TTC549 (cell line): ENCODE data around the gene SLC28A1.
"Not testable (repeated sequence)": the region's sequence is repeated elsewhere in the genome, so short reads cannot be mapped to it uniquely, and the experiment has no call there.

Experiments
- FAIRE-seq: peaks from 2 replicates; lab custom pipeline; 2012; peaks lifted over from hg19 to GRCh38; lab: Jason Lieb, UNC

SLC28A1 gene

DNA sequence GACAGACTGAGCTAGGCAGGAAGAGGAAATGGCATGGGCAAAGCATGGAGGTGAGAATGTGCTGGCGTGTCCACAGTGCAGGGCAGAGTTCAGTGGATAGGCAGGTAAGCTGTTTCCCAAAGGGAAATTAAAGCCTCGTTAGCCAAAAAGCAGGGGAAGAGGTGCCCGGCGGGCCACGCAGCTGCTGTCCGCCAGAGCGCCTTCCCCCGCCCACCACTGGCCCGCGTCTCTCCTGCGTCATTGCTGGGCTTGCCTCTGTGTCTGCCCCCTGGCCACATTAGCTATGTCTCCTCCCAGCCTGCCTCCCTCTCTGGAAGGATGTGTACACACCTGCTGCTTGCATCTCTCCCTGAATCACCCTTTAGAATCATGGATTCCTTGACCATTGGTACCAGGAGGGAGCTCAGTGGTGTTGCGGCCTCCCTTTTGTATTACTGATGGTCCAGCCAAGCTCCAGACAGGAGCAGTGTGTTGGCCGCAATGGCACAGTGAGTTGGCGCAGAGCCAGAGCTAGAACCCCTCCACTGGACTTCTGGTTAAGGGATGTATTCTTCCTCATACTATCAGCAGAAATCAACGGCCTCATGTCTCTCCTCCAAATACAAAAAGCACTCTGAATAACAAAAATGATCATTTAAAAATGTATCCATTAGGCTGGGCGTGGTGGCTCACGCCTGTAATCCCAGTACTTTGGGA lies 26.6 kb downstream of the SLC28A1 start:
- FAIRE-seq, result no peak

DNA sequence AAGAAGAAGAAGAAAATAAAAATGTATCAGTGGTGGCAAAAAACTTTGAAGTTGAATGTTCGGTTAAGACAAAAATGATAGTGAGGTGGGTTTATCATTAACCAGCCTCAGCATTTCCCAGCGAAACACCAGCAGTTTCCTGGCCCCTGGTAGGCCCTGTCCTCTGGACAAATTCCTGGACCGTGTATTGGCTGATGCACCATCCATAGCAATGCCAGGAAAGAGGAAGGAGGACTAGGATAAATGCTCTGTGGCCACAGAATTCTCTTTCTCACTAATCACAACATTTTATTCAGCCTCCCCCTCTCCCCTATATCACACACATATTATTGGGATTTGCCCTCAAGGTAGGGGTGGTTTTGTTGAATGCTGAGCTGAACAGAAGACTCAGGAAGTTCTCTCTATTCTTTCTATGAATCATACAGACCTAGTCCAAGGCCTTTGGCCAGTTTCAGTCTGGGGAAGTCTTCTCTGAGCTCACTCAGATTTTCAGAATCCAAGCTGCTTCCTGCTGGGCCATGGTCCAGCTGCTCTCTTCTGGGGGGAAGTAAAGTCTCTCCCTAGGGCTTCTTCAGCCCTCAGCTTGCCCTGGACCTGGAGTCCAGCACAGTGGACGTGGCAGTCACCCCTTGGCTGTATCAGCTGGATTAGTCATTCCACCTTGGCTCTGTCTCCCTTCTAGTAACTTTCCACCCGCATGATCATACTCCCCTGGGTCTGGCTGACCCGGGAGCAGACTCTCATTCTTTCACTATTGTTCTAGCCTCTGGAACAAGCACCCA lies 27.6 kb downstream of the SLC28A1 start:
- FAIRE-seq, result no peak

DNA sequence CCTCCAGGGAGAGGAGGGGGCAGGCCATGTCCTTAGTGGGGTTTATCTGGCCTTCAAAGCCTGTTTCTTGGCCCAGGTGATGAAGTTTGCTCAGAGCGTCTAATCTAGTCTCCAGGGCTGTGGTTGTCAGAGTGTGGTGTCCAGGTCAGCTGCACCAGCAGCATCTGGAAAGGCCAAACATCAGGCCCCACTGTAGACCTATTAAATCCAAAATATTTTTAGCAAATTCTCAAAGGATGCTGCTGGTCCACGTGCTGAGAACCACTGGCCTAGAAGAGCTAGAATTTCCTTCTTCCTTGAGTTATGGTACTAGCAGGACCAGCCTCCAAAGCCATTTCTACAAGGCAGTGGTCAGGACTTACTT lies 28.9 kb downstream of the SLC28A1 start:
- no peak for FAIRE-seq

DNA sequence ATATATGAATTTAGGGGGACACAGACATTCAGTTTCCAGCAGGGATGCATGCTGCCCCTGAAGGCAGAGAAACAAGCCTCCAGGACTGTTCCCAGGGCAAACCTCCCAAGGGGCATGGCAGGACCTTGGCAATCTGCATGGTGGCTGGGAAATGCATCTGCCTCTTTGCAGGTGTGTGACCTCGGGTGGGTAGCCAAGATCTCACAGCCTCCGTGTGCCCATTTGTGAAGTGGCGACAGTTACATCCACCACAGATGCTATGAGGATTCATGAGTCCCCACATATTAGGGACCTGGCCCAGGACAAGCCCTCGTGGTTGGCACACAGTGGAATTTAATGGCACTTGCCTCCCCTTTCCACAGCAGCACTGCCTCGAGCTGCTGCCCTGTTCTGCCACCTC lies 29.9 kb downstream of the SLC28A1 start:
- no peak for FAIRE-seq

DNA sequence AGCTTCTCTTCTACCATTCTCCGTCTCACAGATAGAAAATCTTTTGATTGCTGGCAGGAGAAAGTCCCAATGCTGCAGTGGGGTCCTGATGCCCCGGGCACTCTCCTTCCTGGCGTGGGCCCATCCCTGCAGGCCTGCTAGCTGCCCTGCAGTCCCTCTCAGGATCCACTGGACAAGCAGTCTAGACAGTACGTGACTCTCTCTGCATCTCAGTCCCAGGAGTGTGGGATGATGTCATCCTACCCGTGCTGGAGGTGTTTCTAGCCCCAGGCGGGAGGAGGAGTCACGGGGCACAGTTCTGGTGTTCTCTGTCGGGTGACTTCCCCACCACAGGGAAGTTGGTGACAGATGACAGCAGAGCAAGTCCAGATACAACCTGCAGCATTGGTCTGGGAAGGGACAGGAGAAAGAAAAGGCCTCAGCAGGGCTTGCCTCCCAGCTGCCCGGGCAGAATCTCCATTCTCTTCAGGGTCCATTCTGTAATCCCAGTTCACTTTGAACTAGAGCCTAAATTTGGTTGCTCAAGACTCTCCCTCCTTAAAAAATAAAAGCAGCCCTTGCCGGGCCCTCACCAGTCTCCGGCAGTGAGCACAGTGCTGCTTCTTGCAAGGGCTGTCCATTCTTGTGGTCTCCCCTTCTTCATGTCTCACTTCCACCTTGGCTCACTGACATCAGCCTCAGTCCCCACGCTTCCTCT lies 30.6 kb downstream of the SLC28A1 start:
- no peak for FAIRE-seq

DNA sequence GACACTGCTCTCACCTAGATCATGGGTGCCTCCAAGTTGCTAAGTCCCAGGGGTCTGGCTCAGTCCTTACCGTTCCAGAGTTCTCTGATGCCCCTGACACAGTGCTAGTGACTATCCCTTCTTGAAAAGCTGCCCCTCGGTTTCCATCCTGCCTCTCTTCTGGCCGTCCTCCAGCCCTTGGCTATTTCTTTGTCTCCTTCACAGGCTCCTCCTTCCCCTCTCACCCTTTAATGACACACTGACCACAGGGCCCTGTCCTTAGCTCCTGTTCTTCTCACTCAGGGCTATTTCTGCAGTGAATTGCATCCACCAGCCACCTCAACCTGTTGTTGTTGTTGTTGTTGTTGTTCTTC lies 31.1 kb downstream of the SLC28A1 start:
- FAIRE-seq, result no peak

DNA sequence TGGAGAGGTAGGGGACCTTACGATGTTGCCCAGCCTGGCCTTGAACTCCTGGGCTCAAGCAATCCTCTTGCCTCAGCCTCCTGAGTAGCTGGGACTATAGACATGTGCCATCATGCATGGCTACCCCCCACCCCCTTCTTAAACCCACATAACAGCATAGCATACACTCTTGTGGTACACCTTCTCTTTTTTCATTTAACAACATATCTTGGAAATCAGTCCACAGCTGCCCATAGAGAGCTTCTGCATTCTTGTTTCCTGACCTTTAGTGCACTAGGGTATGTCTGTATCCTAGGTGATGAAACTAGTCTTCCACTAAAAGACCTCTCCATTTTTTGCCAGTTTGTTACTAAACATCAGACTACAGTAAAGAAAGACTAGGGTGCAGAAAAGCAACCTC lies 33.0 kb downstream of the SLC28A1 start:
- FAIRE-seq, result no peak

DNA sequence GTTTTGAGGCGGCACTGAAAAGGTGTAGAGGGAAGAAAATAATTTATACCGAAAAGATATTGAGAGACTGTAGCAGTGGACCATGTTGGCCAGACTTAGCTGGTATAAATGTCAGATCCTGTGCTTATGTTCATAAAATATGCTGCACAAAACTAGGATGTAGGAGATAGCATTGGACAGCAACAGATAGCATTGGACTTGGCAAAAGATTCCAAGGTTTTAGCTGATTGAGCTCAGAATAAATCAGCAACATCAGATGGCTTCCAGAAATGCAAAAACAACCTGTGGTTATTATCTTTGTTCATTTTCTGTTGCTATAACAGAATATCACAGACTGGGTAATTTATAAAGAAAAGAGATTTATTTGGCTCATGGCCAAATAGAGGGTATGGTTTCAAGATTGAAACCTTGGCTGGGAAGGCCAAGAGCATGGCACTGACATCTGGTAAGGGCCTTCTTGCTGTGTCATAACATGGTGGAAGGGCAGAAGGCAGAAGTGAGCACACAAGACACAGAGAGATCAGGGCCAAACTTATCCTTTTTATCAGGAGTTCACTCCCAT lies 34.7 kb downstream of the SLC28A1 start:
- no peak for FAIRE-seq

DNA sequence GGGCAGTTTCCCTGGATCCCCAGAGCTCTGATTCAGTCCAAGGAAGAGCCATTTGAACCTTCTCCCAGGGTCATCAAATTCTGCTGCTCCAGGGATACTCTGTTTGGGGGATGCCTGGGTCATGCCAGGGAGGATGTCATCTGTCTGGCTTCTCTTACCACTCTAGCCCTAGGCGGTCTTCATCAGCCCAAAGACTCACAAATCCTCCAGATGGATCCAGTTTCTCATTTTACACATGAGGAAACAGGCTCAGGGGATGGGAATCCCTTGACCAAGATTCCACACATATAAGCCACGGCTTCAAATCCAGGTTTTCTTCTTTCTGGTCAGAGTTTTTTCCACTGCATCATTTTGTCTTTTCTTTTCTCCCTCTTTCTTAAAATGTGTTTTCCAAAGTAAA lies 36.7 kb downstream of the SLC28A1 start:
- no peak for FAIRE-seq

DNA sequence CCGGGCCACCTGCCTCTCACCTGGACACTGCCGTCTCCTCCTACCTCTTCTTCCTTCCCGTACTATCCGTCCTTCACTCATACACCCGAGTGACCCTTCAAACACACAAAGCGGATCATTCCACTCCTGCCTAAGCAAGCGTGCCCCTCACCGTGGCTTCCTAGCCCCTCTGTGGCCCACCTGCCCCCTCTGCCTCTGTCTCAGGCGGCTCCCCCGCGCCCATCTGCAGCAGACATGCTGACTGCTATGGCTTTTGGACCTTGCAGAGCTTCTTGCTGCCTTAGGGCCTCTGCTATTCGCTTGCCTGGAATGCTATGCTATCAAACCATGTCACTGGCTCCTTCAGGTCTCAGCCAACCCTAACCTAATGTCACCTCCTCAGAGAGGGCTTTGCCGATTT lies 38.1 kb downstream of the SLC28A1 start:
- no peak for FAIRE-seq

DNA sequence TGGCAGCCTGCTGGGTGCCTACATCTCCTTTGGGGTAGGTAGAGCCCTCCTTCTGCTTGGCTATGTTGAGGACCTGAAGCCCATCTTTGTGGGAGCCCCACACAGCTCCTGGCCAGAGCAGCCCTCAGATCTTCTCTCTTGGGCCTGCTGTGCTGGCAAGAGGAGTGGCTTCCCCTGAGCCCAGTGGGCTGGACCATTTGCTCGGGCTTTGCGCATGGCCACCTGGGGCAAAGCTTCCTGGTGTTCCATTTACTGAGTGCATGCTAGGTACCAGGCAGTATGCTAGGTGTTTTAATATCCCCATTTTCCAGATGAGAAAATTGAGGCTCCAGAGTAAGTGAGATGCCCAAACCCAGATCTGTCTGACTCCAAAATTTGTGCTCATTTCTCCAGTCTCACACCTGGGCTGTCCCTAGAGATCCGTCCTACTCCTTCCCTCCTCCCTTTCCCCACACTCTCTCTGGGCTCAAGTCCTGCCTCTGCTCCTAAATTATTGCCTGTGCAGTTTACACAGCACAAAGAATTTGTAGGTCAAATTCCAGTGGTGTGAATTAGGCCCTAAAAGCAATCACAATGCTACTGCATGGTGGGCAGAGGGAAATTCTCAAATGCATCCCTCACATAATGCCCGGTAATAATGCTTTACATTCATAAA lies 39.7 kb downstream of the SLC28A1 start:
- no peak for FAIRE-seq

DNA sequence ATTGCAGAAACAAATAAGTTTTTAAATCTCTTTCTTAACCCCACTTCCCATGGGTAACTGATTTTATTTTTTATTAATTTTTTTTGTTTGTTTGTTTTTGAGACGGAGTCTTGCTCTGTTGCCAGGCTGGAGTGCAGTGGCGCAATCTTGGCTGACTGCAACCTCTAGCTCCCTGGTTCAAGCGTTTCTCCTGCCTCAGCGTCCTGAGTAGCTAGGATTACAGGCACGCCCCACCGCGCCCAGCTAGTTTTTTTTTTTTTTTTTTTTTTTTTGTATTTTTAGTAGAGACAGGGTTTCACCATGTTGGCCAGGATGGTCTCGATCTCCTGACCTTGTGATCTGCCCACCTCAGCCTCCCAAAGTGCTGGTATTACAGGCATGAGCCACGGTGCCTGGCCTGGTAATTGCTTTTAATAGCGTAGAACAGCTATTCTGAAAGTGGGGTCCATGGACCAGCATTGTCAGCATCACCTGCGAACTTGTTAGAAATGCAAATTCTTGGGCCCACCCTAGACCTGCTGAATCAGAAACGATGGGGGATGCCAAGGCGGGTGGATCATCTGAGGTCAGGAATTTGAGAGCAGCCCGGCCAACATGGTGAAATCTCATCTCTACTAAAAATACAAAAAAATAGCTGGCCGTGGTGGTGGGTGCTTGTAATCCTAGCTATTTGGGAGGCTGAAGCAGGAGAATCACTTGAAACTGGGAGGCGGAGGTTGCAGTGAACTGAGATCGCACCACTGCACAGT lies 40.5 kb downstream of the SLC28A1 start:
- not testable (repeated sequence) for FAIRE-seq

DNA sequence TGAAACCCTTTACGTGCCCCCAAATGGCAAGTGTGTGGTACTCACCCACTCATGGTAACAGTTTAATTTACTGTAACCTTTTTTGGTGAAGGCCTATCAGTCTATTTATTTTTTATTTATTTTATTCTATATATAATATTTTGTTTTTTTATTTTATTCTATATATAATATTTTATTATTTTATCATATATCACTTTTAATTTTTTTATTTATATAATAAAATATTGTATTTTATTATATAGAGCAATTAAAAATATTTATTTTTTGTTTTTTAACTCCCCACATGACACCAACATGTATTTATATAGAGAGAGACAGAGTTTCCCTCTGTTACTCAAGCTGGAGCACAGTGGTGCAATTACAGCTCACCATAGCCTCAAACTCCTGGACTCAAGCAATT lies 41.4 kb downstream of the SLC28A1 start:
- peak; percentile 78 for FAIRE-seq

DNA sequence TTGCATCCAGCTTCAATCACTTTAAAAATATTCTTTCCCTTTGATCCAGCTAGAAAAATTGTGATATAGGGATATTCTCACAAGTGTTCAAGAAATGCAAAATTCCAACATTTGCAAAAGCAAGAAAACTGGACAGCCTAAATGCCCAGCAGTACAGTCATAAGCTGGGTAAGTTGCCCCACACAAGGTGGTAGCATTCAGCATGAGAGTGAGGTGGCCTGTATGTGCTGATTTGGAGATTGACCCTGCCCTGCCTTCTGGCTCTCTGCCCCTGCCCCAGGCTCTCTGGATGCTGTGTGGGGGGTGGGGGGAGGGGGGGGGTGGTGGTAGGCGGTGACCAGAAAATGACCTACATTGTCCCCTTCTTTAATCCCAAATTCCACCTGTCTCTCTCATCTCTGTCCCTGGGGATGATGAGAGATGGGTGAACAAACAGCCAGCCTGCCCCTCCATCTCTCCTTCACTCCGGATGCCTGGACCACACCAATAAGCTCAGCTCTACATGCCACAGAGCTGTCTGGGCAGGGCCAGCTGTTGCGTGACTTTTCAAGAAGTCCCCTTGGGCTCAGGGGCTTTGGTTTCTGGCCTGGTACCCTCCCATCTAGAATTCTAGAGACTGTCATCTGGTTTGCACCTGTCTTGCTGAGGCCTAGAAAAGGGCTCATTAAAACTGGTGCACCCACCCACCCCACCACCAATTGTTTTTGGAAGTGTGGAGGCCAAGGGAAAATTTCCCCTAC lies 42.2 kb downstream of the SLC28A1 start:
- FAIRE-seq, result no peak

DNA sequence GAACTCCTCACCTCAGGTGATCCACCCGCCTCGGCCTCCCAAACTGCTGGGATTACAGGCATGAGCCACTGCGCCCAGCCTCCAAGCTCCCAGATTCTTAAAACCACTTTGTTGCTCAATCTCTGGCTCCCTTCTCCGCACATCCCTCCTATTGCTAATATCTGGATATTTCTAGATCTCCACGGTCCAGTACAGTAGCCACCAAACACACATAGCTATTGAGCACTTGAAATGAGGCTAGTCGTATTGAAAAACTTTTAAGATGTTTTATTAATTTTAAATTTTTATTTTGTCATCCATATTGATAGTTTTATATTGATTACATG lies 44.3 kb downstream of the SLC28A1 start:
- no peak for FAIRE-seq

DNA sequence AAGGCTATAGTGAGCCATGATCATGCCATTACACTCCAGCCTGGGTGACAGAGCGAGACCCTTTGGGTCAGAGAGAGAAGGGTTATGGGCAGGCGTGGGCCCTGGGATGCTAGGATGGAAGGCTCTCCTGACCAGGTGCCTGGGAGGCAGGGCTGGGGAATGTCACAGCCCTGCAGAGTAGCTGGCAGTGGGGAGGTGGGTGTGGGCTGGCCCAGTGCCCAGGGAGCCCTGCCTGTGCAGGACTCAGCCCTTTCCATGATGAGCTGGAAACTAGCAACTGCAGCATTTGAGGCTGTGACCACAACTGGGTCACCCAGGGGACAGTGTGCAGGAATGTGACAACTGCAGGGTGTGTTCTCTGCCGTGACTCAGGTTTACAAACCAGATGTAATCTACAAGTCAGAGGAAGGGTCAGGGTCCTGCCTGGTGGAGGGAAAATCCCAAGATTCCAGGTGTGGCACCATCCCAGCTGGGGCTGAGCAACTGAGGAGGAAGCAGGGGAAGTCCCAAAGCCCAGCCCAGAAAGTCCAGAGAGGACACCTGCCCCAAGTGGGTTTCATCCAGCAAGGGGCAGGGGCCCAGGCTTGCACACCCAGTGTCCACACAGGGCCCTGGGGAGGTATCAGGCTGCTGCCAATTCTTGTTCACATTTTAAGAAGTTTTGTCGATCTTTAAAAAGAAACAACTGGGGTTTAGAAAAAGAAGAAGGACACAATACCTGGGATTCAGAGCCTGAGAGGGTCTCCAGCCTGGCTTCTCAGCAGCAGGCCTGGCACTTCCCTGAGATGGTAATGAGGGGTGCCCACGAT lies 45.5 kb downstream of the SLC28A1 start:
- no peak for FAIRE-seq

DNA sequence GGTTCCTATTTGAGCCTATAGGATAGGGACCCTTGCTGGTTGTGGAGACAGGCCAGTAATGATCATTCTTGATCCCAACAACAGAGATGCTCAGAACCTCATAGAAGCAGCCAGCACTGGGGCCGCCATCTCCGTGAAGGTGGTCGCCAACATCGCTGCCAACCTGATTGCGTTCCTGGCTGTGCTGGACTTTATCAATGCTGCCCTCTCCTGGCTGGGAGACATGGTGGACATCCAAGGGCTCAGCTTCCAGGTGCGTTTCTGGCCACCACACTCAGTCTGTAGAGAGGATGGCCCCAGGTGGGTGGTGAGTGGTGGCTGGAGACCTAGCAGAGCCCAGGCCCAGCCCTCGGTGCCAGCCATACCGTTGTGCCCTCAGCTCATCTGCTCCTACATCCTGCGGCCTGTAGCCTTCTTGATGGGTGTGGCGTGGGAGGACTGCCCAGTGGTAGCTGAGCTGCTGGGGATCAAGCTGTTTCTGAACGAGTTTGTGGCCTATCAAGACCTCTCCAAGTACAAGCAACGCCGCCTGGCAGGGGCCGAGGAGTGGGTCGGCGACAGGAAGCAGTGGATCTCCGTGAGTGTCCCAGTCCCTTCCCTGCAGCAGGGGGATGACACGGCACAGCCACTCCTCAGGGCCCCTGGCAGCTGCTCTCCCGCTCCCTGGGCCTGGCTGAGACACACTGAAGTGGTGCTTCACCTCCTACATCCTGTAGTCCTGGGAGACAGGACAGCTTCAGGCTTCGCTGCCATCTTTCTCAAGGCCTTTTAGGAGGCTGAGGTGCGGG lies 50.7 kb downstream of the SLC28A1 start:
- FAIRE-seq, result no peak

DNA sequence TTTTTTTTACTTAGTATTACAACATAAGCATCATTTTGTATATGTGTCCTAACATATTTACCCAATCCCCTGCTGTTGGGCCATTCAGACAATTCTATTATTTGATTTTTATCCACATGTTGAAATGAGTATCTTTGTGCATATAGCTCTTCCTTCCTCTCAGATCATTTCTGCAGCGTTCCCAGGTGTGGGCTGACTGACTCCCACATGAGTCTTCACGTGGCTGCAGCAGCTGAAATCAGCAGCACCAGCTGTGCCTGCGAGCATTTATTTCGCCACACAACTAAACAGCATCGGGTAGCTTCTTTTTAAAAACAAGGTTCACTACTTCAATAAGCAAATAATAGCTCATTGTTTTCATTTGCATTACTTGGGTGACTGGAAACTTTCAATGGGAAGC lies 52.7 kb downstream of the SLC28A1 start:
- FAIRE-seq, result no peak

DNA sequence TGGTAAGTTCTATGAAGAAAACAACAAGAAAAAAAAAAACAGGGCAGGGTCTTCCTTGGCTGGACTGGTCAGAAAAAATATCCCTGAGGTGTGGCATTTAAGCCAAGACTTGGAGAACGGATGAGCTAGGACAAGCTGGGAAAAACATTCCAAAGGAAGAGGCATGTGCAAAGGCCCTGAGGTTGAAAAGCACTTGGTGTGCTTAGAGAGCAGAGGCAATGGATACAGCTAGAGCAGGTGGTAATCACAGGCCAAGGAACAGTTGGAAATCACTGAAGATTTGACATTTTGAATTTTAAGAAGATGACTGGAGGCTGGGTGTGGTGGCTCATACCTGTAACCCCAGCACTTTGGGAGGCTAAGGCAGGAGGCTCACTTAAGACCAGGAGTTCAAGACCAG lies 54.3 kb downstream of the SLC28A1 start:
- FAIRE-seq, result no peak

DNA sequence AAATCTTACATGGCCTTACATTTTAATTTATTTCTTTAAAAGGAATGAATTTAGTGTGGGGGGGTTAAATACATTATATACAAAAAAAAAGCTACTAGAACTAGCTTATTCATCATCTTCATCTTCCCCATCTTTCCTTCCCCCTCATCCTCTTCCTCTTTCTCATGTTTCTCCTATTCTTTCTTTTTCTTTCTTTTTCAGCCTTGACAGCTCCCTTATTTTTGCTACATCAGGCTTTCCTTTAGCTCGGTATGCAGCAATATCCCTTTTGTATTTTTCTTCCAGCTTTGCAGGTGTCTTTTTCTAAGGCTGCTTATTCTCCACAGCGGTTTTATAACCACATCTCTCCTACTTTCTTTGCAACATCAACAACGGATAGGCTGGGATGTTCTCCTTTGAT lies 55.9 kb downstream of the SLC28A1 start:
- no peak for FAIRE-seq
